WERI-Rb-1 (cell line): ENCODE measurements around the gene PHGDH.

Experiments used
- DNase-seq: peaks from one replicate; pipeline ENCODE4 v3.0.0-alpha.2; 2020
- H3K27ac ChIP-seq: fragments of 250-450 bp; sonication (Bioruptor Pico); 2 replicates; pipeline ENCODE4 v1.5.1; 2020; ENCODE audit warnings: mild to moderate bottlenecking, moderate library complexity
- H3K27me3 ChIP-seq: fragments of 250-450 bp; sonication (Bioruptor Pico); 2 replicates; pipeline ENCODE4 v1.5.1; 2021; ENCODE audit warnings: mild to moderate bottlenecking, low read depth, moderate library complexity; ENCODE audit not compliant: insufficient read depth, severe bottlenecking
- H3K36me3 ChIP-seq: fragments of 250-450 bp; sonication (Bioruptor Pico); 2 replicates; pipeline ENCODE4 v1.5.1; 2020; ENCODE audit warnings: mild to moderate bottlenecking, moderate library complexity
- H3K4me3 ChIP-seq: 2 replicates; pipeline ENCODE4 v1.5.1; 2011; ENCODE audit warnings: low read depth, mild to moderate bottlenecking, control low read depth, low read length
- H3K9me3 ChIP-seq: fragments of 250-450 bp; sonication (Bioruptor Pico); 2 replicates; pipeline ENCODE4 v1.5.1; 2021; ENCODE audit warnings: mild to moderate bottlenecking, moderate library complexity; ENCODE audit not compliant: severe bottlenecking
- CTCF ChIP-seq: IDR thresholded peaks from 2 replicates; pipeline ENCODE4 v1.5.1; 2011; ENCODE audit warnings: low read depth, mild to moderate bottlenecking, control low read depth, inconsistent platforms, low read length

Gene PHGDH

GRCh38 chr1:119773711-119774241, 62.0 kb downstream of the PHGDH start:
- Histone ChIP-seq H3K27ac (peak overlapping the region; percentile 32; the same call in 1 of the 2 replicates), H3K36me3 (no peaks in the 10 kb centered on the region), H3K4me3 (no peak overlapping the region), H3K9me3 (no peaks in the 10 kb centered on the region), H3K27me3 (no peaks in the 10 kb centered on the region)
- DNase-seq = peak; percentile 77
- TF ChIP-seq CTCF = no peak

GRCh38 chr1:119774746-119775490, 63.2 kb downstream of the PHGDH start:
- Histone ChIP-seq H3K27me3 (no peaks in the 10 kb centered on the region), H3K36me3 (no peaks in the 10 kb centered on the region), H3K9me3 (no peaks in the 10 kb centered on the region), H3K27ac (peak overlapping the region; percentile 70), H3K4me3 (peak overlapping the region; percentile 19; the same call in 1 of the 2 replicates)
- peak; percentile 69 for DNase-seq
- no peak for TF ChIP-seq CTCF

- H3K27me3 ChIP-seq = no peaks in the 10 kb centered on the region
- H3K9me3 ChIP-seq = no peaks in the 10 kb centered on the region
- no peaks in the 10 kb centered on the region for H3K36me3 ChIP-seq
- no peak overlapping the region for H3K27ac ChIP-seq
- no peak for DNase-seq
- no peak overlapping the region for H3K4me3 ChIP-seq
- TF ChIP-seq CTCF = no peak
Measured at GRCh38 chr1:119778359-119778758, 66.6 kb downstream of the PHGDH start.

GRCh38 chr1:119778886-119779560, 67.3 kb downstream of the PHGDH start:
- H3K27me3 ChIP-seq = no peaks in the 10 kb centered on the region
- H3K4me3 ChIP-seq = no peak overlapping the region
- H3K9me3 ChIP-seq = no peaks in the 10 kb centered on the region
- no peaks in the 10 kb centered on the region for H3K36me3 ChIP-seq
- TF ChIP-seq CTCF = no peak
- no peak overlapping the region for H3K27ac ChIP-seq
- DNase-seq = no peak

GRCh38 chr1:119779869-119780356, 68.2 kb downstream of the PHGDH start:
- no peaks in the 10 kb centered on the region for H3K27me3 ChIP-seq
- H3K4me3 ChIP-seq = no peak overlapping the region
- DNase-seq = no peak
- H3K36me3 ChIP-seq = no peaks in the 10 kb centered on the region
- no peaks in the 10 kb centered on the region for H3K9me3 ChIP-seq
- H3K27ac ChIP-seq = no peak overlapping the region
- TF ChIP-seq CTCF = no peak
